PC-3 (cell line): Measurements from ENCODE around the gene PRPF40A.

ENCODE experiments used
- EZH2 ChIP-seq: fragments of 300-600 bp; sonication (generic); IDR thresholded peaks from one replicate; pipeline ENCODE4 v1.6.1; 2017; ENCODE audit warnings: antibody characterized with exemption, mild to moderate bottlenecking, low read length; ENCODE audit not compliant: unreplicated experiment
- TF ChIP-seq, protein P1 (sequence below): fragments of 300-600 bp; sonication (generic); conservative IDR thresholded peaks from 2 replicates; pipeline ENCODE4 v1.5.1; 2017; ENCODE audit warnings: antibody characterized with exemption, low read depth, mild to moderate bottlenecking, low read length

- no peak for TF ChIP-seq EZH2
- TF ChIP-seq, protein P1, sequence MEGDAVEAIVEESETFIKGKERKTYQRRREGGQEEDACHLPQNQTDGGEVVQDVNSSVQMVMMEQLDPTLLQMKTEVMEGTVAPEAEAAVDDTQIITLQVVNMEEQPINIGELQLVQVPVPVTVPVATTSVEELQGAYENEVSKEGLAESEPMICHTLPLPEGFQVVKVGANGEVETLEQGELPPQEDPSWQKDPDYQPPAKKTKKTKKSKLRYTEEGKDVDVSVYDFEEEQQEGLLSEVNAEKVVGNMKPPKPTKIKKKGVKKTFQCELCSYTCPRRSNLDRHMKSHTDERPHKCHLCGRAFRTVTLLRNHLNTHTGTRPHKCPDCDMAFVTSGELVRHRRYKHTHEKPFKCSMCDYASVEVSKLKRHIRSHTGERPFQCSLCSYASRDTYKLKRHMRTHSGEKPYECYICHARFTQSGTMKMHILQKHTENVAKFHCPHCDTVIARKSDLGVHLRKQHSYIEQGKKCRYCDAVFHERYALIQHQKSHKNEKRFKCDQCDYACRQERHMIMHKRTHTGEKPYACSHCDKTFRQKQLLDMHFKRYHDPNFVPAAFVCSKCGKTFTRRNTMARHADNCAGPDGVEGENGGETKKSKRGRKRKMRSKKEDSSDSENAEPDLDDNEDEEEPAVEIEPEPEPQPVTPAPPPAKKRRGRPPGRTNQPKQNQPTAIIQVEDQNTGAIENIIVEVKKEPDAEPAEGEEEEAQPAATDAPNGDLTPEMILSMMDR: no peak
Observed at GRCh38 chr2:152693033-152693432, 24.2 kb downstream of the PRPF40A start.
